ENCODE data around the gene MIAT.

Gene MIAT

GRCh38 chr22:26718905-26719304 is 61.5 kb downstream of the MIAT start:
- CTCF ChIA-PET, result interaction anchor here (1.2 to 2.0 kb wide), 2 partner anchors 12 to 40 kb away, joined by 3 to 10 read pairs; no protein-coding TSS in a partner anchor
- no peaks in the 10 kb centered on the region for H3K9me3 ChIP-seq (ENCODE audit: control insufficient read depth, insufficient read depth, low read depth, low read length)
- no peak overlapping the region for H3K4me3 ChIP-seq (ENCODE audit: low read depth, low read length)
- POLR2A ChIA-PET, result no interaction called here
- no peak overlapping the region for H3K27ac ChIP-seq (ENCODE audit: extremely low read depth, low read depth, low read length)
- no peaks in the 10 kb centered on the region for H3K4me1 ChIP-seq (ENCODE audit: control insufficient read depth, insufficient read depth, low read length)
- peaks cover 0 to 9% of the 10 kb centered on the region in 2 experiments; a peak in 1 of 3 replicates for H3K36me3 ChIP-seq (ENCODE audit: control insufficient read depth in 2 of 2, insufficient read depth in 1 of 2, low read length in 2 of 2)
- TF ChIP-seq, protein P1, sequence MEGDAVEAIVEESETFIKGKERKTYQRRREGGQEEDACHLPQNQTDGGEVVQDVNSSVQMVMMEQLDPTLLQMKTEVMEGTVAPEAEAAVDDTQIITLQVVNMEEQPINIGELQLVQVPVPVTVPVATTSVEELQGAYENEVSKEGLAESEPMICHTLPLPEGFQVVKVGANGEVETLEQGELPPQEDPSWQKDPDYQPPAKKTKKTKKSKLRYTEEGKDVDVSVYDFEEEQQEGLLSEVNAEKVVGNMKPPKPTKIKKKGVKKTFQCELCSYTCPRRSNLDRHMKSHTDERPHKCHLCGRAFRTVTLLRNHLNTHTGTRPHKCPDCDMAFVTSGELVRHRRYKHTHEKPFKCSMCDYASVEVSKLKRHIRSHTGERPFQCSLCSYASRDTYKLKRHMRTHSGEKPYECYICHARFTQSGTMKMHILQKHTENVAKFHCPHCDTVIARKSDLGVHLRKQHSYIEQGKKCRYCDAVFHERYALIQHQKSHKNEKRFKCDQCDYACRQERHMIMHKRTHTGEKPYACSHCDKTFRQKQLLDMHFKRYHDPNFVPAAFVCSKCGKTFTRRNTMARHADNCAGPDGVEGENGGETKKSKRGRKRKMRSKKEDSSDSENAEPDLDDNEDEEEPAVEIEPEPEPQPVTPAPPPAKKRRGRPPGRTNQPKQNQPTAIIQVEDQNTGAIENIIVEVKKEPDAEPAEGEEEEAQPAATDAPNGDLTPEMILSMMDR (tag by site-specific recombination; IDR thresholded peaks at IDR 0.05), result no peak
- TF ChIP-seq ZNF292 (tag by site-specific recombination; IDR thresholded peaks at IDR 0.05; ENCODE audit: borderline replicate concordance, low read depth), result no peak
- TF ChIP-seq, protein P2, sequence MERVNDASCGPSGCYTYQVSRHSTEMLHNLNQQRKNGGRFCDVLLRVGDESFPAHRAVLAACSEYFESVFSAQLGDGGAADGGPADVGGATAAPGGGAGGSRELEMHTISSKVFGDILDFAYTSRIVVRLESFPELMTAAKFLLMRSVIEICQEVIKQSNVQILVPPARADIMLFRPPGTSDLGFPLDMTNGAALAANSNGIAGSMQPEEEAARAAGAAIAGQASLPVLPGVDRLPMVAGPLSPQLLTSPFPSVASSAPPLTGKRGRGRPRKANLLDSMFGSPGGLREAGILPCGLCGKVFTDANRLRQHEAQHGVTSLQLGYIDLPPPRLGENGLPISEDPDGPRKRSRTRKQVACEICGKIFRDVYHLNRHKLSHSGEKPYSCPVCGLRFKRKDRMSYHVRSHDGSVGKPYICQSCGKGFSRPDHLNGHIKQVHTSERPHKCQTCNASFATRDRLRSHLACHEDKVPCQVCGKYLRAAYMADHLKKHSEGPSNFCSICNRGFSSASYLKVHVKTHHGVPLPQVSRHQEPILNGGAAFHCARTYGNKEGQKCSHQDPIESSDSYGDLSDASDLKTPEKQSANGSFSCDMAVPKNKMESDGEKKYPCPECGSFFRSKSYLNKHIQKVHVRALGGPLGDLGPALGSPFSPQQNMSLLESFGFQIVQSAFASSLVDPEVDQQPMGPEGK (tag by site-specific recombination; IDR thresholded peaks at IDR 0.05), result no peak
- no peak for TF ChIP-seq ZNF214 (tag by site-specific recombination; IDR thresholded peaks at IDR 0.05; ENCODE audit: borderline replicate concordance)
- TF ChIP-seq ZNF23 (tag by site-specific recombination; IDR thresholded peaks at IDR 0.05; ENCODE audit: borderline replicate concordance), result no peak
- no peak for TF ChIP-seq ZNF629 (tag by site-specific recombination; IDR thresholded peaks at IDR 0.05)
- no peak for TF ChIP-seq ZBTB17 (tag by site-specific recombination; IDR thresholded peaks at IDR 0.05)
- no peak for TF ChIP-seq ZNF221 (tag by site-specific recombination; IDR thresholded peaks at IDR 0.05; ENCODE audit: borderline replicate concordance)
- TF ChIP-seq YY2 (tag by site-specific recombination; IDR thresholded peaks at IDR 0.05), result no peak
- TF ChIP-seq ZNF707 (tag by site-specific recombination; IDR thresholded peaks at IDR 0.05), result no peak
- no peak for TF ChIP-seq ZNF529 (tag by site-specific recombination; IDR thresholded peaks at IDR 0.05; ENCODE audit: insufficient replicate concordance)
- TF ChIP-seq BCL6B (tag by site-specific recombination; IDR thresholded peaks at IDR 0.05), result no peak
- TF ChIP-seq ZNF433 (tag by site-specific recombination; IDR thresholded peaks at IDR 0.05; ENCODE audit: low read depth), result no peak
- TF ChIP-seq ZNF19 (tag by site-specific recombination; IDR thresholded peaks at IDR 0.05; ENCODE audit: low read depth), result no peak

DNA sequence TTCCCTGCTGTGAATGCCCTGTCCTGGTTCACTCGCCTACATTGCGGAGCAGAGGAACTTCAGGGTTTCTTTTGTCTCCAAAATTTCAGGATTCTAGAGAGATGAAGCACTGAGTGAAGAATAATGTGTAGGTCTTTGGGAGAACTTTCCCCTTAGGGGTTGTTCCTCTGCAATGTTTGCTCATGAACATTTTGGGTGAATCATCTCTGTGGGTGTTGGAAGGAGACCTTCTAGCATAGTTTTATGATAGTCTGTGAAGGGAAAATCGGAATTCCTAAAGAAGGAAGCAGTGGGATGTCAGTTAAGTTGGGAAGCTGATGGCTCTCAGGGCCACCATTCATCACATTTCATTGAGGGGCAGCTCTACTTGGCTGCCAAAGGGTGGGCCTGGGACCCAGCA is 64.8 kb downstream of the MIAT start:
- CTCF ChIA-PET, result no interaction called here

GRCh38 chr22:26724414-26724813 is 67.0 kb downstream of the MIAT start:
- POLR2A ChIA-PET, result interaction anchor here (0.6 kb wide), 1 partner anchor 280 kb away, joined by 3 read pairs; no protein-coding TSS in a partner anchor
- Histone ChIP-seq H3K4me1 (ENCODE audit: control insufficient read depth, insufficient read depth, low read length) (no peaks in the 10 kb centered on the region), H3K9me3 (ENCODE audit: control insufficient read depth, insufficient read depth, low read depth, low read length) (no peaks in the 10 kb centered on the region), H3K27ac (ENCODE audit: extremely low read depth, low read depth, low read length) (no peak overlapping the region), H3K36me3 (ENCODE audit: control insufficient read depth in 2 of 2, insufficient read depth in 1 of 2, low read length in 2 of 2) (peaks cover 0 to 13% of the 10 kb centered on the region in 2 experiments; a peak in 2 of 3 replicates), H3K4me3 (ENCODE audit: low read depth, low read length) (no peak overlapping the region)
- CTCF ChIA-PET, result interaction anchor here (1.6 kb wide), 2 partner anchors 32 to 46 kb away, joined by 3 to 8 read pairs; no protein-coding TSS in a partner anchor
- TF ChIP-seq ZNF24 (tag by site-specific recombination; IDR thresholded peaks at IDR 0.05) (no peak), YY2 (tag by site-specific recombination; IDR thresholded peaks at IDR 0.05) (no peak), KLF10 (tag by site-specific recombination; IDR thresholded peaks at IDR 0.05) (no peak), ZNF501 (tag by site-specific recombination; IDR thresholded peaks at IDR 0.05) (no peak), ZNF623 (tag by site-specific recombination; IDR thresholded peaks at IDR 0.05) (no peak)
- TF ChIP-seq, protein P3, sequence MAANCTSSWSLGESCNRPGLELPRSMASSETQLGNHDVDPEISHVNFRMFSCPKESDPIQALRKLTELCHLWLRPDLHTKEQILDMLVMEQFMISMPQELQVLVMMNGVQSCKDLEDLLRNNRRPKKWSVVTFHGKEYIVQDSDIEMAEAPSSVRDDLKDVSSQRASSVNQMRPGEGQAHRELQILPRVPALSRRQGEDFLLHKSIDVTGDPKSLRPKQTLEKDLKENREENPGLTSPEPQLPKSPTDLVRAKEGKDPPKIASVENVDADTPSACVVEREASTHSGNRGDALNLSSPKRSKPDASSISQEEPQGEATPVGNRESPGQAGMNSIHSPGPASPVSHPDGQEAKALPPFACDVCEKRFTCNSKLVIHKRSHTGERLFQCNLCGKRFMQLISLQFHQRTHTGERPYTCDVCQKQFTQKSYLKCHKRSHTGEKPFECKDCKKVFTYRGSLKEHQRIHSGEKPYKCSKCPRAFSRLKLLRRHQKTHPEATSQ (tag by site-specific recombination; IDR thresholded peaks at IDR 0.05), result no peak
- TF ChIP-seq, protein P4, sequence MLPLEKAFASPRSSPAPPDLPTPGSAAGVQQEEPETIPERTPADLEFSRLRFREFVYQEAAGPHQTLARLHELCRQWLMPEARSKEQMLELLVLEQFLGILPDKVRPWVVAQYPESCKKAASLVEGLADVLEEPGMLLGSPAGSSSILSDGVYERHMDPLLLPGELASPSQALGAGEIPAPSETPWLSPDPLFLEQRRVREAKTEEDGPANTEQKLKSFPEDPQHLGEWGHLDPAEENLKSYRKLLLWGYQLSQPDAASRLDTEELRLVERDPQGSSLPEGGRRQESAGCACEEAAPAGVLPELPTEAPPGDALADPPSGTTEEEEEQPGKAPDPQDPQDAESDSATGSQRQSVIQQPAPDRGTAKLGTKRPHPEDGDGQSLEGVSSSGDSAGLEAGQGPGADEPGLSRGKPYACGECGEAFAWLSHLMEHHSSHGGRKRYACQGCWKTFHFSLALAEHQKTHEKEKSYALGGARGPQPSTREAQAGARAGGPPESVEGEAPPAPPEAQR (tag by site-specific recombination; IDR thresholded peaks at IDR 0.05), result no peak
- TF ChIP-seq, protein P5, sequence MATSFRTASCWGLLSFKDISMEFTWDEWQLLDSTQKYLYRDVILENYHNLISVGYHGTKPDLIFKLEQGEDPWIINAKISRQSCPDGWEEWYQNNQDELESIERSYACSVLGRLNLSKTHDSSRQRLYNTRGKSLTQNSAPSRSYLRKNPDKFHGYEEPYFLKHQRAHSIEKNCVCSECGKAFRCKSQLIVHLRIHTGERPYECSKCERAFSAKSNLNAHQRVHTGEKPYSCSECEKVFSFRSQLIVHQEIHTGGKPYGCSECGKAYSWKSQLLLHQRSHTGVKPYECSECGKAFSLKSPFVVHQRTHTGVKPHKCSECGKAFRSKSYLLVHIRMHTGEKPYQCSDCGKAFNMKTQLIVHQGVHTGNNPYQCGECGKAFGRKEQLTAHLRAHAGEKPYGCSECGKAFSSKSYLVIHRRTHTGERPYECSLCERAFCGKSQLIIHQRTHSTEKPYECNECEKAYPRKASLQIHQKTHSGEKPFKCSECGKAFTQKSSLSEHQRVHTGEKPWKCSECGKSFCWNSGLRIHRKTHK (tag by site-specific recombination; IDR thresholded peaks at IDR 0.05), result no peak

More for the DNA sequence above, 64.8 kb downstream of the MIAT start:
- H3K4me1 ChIP-seq (ENCODE audit: control insufficient read depth, insufficient read depth, low read length), result no peaks in the 10 kb centered on the region
- no peak for TF ChIP-seq BCL11A (tag by site-specific recombination; IDR thresholded peaks at IDR 0.05; ENCODE audit: low read depth)
- no peak for TF ChIP-seq KLF16 (tag by site-specific recombination; IDR thresholded peaks at IDR 0.05)
- TF ChIP-seq WT1 (tag by site-specific recombination; IDR thresholded peaks at IDR 0.05), result no peak
- TF ChIP-seq ZFP3 (tag by site-specific recombination; IDR thresholded peaks at IDR 0.05; ENCODE audit: low read depth), result no peak
- no peak for TF ChIP-seq SP3 (tag by site-specific recombination; IDR thresholded peaks at IDR 0.05)
- peaks cover 0 to 16% of the 10 kb centered on the region in 2 experiments; a peak in 1 of 3 replicates for H3K36me3 ChIP-seq (ENCODE audit: control insufficient read depth in 2 of 2, insufficient read depth in 1 of 2, low read length in 2 of 2)
- no peaks in the 10 kb centered on the region for H3K9me3 ChIP-seq (ENCODE audit: control insufficient read depth, insufficient read depth, low read depth, low read length)
- H3K27ac ChIP-seq (ENCODE audit: extremely low read depth, low read depth, low read length), result no peak overlapping the region
- POLR2A ChIA-PET, result no interaction called here
- H3K4me3 ChIP-seq (ENCODE audit: low read depth, low read length), result no peak overlapping the region

Measured in HEK293 (cell line).